ENCODE data around the gene MAN1B1. TPM values are rescaled to one million over a fixed set of nuclear protein-coding genes. Genes with fewer than 3 reads are reported as not detected.
"Not testable (repeated sequence)": the region's sequence is repeated elsewhere in the genome, so short reads cannot be mapped to it uniquely, and the experiment has no call there.

Gene MAN1B1
- total RNA-seq, 1 experiment from 2014 or later: 51.8 TPM

DNA sequence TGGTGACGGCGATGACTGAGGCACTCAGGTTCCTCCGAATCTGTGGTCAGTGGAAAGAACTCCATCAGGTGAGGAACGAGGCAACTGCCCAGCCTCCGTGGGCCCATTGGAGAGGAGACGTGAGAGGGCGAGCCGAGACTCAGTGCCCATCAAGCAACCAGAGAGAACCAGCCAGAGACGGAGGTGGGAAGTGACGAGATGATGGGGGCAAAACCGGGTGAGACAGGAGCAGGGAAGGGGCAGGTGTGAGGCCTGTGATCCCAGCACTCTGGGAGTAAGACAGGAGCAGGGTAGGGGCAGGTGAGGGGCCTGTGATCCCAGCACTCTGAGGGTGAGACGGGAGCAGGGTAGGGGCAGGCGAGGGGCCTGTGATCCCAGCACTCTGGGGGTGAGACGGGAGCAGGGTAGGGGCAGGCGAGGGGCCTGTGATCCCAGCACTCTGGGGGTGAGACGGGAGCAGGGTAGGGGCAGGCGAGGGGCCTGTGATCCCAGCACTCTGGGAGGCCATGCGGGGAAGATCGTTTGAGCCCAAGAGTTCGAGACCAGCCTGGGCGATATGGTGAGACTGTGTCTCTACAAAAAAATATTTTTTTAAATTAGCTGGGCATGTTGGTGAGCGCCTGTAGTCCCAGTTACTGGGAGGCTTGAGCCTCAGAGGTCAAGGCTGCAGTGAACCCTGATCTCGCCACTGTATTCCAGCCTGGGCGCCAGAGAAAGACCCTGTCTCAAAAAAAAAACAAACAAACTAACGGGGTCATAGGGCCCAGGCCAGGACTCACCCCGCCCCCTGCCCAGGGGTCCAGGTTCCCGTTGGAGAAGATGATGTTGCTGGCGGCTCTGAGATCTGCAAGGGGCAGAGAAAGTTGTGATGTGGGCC, 24.4 kb downstream of the MAN1B1 start:
- peaks cover 23% of the 10 kb centered on the region for H3K36me3 ChIP-seq
- H3K27ac ChIP-seq: no peak overlapping the region
- peaks cover 11% of the 10 kb centered on the region for H3K27me3 ChIP-seq (replicated peaks)
- H3K4me1 ChIP-seq (replicated peaks): peaks cover 6% of the 10 kb centered on the region
- H3K9me3 ChIP-seq (replicated peaks): no peaks in the 10 kb centered on the region
- DNase-seq (ENCODE audit: low read depth in 1 of 2, low spot score in 2 of 2): no peak
- no peak overlapping the region for H3K4me3 ChIP-seq

DNA sequence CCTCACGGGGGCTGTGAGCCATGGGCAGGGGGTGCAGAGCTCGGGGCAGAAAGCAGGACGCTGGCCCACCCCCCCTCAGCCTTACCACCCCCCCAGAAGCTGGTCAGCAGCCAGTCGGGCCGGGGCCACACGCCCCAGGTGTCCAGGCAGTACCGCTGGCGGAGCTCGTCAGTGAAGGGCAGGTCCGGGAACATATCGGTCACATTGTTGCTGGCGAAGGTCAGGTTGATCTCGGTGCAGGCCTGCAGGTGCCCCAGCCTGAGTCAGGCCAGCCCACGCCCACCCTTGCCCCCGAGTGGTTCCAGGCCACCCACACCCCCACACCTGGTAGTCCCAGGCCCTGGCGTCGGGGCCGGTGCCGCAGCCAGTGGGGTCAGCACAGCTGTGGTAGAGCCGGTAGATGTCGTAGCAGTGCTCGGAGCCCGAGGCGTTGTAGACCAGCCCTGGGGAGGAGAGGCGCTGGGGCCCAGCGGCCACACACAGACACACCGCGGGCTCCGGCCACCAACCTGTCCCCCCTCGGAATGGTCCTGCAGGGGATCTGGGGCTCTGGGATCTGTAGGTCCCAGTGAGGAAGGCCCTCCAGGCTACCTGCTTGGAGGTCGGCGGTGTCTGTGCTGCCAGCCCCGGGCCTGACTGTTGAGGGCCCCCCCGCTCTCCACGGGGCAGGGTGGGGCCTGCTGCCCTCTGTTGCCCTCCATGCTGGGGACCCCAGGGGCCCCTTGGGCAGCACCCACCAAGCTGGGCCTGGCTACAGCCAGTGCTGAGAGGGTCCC, 25.2 kb downstream of the MAN1B1 start:
- Histone ChIP-seq H3K27ac (no peak overlapping the region), H3K27me3 (replicated peaks) (peaks cover 11% of the 10 kb centered on the region), H3K4me1 (replicated peaks) (peaks cover 6% of the 10 kb centered on the region), H3K9me3 (replicated peaks) (no peaks in the 10 kb centered on the region), H3K36me3 (peaks cover 18% of the 10 kb centered on the region), H3K4me3 (no peak overlapping the region)
- no peak for DNase-seq (ENCODE audit: low read depth in 1 of 2, low spot score in 2 of 2)

DNA sequence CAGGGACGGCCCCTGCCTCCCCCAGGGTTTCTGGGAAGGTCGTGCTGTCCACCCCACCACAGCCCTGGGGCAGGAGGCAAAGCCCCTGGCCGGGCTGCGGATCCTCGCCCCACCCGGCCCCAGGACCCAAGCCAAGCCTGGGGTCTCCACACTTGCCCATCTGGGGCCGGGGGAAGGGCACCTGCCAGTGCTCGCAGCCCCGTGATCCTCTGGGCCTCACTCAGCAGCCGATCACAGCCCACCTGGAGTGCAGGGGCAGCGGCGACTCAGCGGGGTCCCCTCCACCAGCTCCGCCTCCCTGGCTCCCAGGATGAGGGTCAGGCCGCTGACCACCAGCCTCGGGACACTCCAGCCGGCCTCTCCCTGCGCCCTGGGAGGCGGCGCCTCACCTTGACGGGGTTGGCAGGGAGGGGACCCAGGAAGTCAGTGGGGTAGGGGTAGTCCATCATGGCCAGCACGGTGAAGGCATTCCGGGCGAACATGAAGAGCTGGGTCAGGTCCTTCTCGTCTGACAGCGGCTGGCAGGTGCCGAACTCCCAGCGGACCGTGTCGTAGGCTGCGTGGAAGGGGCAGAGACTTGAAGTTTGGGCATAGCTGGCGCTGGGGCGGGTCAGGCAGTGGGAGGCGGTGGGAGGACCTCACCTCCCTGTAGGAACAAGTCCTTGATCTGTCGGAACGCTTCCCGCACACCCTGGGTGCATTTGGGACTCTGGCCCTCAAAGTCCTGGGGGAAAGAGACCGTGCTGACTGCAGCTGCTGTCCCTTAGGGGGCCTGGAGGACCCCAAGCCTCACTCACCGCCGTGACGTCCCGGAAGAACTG, 26.0 kb downstream of the MAN1B1 start:
- H3K4me1 ChIP-seq (replicated peaks): peaks cover 6% of the 10 kb centered on the region

DNA sequence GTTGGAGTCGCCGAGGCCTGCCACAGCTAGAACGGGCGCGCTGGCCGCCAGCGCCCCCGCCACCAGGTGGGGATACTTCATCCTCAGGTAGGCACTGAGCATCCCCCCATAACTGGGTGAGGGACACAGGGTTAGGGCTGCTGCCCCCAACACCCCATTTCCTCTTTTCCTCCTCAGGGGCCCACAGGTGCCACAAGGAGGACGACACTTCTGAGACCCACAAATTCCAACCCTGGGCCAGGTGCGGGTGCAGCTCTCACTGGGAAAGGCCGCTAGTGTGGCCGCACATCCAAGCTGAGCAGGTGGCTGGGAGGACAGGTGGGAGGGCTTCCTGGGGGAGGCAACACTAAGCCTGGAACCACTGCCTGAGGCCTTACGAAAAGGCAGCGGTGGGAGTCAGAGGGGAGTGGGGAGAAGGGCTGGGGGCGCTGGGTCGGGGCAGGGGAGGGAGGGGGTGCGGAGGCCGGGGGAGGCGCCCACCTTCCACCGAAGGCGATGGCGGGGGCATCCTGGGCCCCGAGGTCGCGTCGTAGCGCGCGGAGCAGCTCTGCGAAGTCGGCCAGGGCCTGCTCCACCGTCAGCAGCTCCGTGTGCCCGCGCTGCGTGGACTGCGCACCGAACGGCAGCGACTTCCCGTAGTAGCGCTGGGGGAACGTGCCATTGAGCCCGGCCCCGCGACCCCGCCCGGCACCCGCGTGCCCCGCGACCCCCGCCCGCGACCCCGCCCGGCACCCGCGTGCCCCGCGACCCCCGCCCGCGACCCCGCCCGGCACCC, 26.8 kb downstream of the MAN1B1 start:
- Histone ChIP-seq H3K27ac (no peak overlapping the region), H3K4me1 (replicated peaks) (peaks cover 6% of the 10 kb centered on the region), H3K9me3 (replicated peaks) (no peaks in the 10 kb centered on the region), H3K4me3 (no peak overlapping the region), H3K27me3 (replicated peaks) (peaks cover 11% of the 10 kb centered on the region), H3K36me3 (peaks cover 11% of the 10 kb centered on the region; the same call in 1 of the 2 replicates)
- DNase-seq (ENCODE audit: low read depth in 1 of 2, low spot score in 2 of 2): no peak

More for the DNA sequence above, 26.0 kb downstream of the MAN1B1 start:
- Histone ChIP-seq H3K27ac (no peak overlapping the region), H3K27me3 (replicated peaks) (peaks cover 11% of the 10 kb centered on the region), H3K4me3 (no peak overlapping the region), H3K9me3 (replicated peaks) (no peaks in the 10 kb centered on the region), H3K36me3 (peaks cover 13% of the 10 kb centered on the region; the same call in 1 of the 2 replicates)
- DNase-seq (ENCODE audit: low read depth in 1 of 2, low spot score in 2 of 2): no peak

DNA sequence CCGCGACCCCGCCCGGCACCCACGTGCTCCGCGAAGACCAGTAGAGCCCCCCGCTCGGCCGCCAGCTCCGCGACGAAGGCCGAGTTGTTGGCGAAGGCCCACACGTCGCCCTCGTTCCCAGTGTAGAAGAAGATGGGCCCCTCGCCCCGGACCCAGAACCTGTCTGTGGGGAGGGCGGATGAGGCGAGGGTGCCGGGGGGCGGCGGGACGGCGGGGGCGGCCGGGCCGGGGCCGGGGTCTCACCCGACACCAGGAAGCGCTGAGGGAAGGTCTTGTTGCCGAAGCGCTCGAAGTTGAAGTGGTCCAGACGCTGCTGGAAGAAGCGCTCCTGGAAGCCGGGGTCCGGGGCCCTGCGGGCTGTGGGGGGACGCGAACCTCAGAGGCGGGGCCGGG, 27.4 kb downstream of the MAN1B1 start:
- peaks cover 6% of the 10 kb centered on the region for H3K4me1 ChIP-seq (replicated peaks)
- H3K9me3 ChIP-seq (replicated peaks): no peaks in the 10 kb centered on the region
- no peak overlapping the region for H3K27ac ChIP-seq
- peaks cover 11% of the 10 kb centered on the region for H3K27me3 ChIP-seq (replicated peaks)
- no peak for DNase-seq (ENCODE audit: low read depth in 1 of 2, low spot score in 2 of 2)
- peak overlapping the region; percentile 43 for H3K4me3 ChIP-seq
- H3K36me3 ChIP-seq: peaks cover 8% of the 10 kb centered on the region; the same call in 1 of the 2 replicates

DNA sequence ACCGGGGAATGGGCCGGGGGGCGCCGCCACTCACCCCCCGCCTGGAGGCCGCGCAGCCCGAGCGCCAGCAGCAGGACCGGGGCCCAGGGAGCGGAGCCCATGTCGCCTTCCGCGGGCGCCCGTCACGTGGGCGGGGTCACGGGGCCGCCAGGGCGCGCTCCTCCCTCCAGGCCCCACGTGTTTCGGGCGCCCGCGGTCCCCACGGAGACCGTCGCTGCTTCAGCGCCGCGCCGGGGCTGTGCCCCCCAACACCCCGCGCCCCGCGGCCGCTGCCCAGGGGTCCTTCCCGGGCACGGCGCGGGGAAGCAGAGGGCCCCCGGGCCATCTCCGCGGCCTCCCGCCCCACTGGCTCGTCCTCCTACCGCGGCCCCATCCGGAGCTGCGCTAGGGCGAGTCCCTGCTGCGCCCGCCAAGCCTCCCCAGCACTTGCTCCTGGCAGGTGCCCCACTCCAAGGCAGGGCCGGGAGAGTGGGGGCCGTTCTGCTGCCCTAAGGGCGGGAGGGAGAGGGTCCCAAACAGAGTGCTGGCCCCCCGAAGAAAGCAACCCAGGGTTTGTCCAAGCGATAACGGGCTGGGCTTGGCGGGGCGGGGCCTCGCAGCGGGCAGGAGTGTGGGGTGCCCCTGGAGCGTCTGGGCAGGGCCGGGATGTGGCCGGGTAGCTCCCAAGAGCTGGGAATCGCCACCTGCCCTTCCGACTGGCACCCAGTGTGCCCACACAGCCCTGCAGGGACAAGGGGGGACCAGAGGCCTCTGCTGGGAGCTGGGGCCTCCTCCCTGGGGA, 28.0 kb downstream of the MAN1B1 start, which contains the start of gene DPP7:
DPP7 (minus strand) TSS at position 121 of the 781 bp plus-strand sequence; CDS start at position 101, 20 bp downstream.
- no peak for DNase-seq (ENCODE audit: low read depth in 1 of 2, low spot score in 2 of 2)
- no peak within 1 kb of the TSS for H3K27ac ChIP-seq

DNA sequence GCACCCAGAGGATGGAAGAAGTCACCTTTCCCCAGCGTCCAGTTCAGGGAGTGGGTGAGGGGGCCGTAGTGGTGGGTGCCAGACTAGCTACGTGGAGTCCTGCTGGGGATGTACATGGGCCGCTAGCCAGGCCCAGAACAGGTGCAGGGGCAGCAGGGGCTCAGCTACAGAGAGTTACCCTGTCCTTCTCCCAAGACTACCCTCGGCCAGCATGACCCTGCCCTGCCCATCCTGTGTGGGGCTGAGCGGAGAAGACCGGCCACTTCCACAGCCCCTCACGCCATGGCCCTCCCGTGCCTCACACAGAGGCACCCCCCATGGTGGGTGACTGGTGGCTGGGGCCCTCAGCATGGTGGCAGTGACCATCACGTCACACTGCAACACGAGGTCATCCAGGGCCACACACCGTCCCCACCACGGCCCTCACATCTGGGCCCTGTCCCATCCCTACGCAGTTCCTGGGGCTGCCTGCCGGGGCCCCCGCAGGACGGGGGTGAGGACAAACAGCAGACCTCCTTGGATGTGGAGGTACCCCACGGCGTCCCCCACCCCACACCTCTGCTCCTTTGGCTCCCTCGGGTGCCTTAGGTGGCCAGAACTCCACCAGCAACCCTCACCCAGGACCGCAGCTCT, 28.7 kb downstream of the MAN1B1 start:
- H3K9me3 ChIP-seq (replicated peaks): no peaks in the 10 kb centered on the region
- DNase-seq (ENCODE audit: low read depth in 1 of 2, low spot score in 2 of 2): no peak
- peaks cover 6% of the 10 kb centered on the region for H3K4me1 ChIP-seq (replicated peaks)
- no peak overlapping the region for H3K4me3 ChIP-seq
- no peak overlapping the region for H3K27ac ChIP-seq
- H3K36me3 ChIP-seq: no peaks in the 10 kb centered on the region
- H3K27me3 ChIP-seq (replicated peaks): peaks cover 11% of the 10 kb centered on the region

More for the DNA sequence above, 28.0 kb downstream of the MAN1B1 start, which contains the start of gene DPP7:
- Histone ChIP-seq H3K4me1 (replicated peaks) (peaks cover 6% of the 10 kb centered on the region), H3K4me3 (peak within 1 kb of the TSS; percentile 43), H3K27me3 (replicated peaks) (peaks cover 11% of the 10 kb centered on the region), H3K9me3 (replicated peaks) (no peaks in the 10 kb centered on the region), H3K36me3 (peaks cover 2% of the 10 kb centered on the region; the same call in 1 of the 2 replicates)

DNA sequence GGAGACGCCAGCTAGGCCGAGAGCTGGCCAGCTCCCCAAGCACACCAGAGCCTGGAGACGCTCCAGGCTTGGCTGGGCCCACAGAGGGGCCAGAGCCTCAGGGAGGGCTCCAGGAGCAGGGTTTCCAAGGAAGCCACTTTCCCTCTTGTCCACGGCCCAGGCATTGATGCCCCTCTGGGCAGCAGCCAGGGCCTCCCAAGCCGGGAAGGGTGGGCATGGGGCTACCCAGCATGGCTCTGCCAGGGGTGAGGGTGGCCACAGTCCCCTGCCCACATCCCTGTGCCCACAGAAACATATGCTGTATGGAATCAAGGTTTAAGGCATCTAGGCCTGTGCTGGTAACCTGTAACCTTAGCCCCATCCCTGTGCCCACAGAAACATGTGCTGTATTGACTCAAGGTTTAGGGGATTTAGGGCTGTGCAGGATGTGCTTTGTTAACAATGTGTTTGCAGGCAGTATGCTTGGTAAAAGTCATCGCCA, 29.3 kb downstream of the MAN1B1 start:
- H3K27me3 ChIP-seq (replicated peaks): peaks cover 11% of the 10 kb centered on the region
- H3K4me3 ChIP-seq: no peak overlapping the region
- H3K36me3 ChIP-seq: no peaks in the 10 kb centered on the region
- H3K4me1 ChIP-seq (replicated peaks): peaks cover 6% of the 10 kb centered on the region
- no peak overlapping the region for H3K27ac ChIP-seq
- H3K9me3 ChIP-seq (replicated peaks): no peaks in the 10 kb centered on the region
- no peak for DNase-seq (ENCODE audit: low read depth in 1 of 2, low spot score in 2 of 2)

GRCh38 chr9:137116728-137117127, 29.9 kb downstream of the MAN1B1 start:
- H3K36me3 ChIP-seq: no peaks in the 10 kb centered on the region
- no peaks in the 10 kb centered on the region for H3K9me3 ChIP-seq (replicated peaks)
- DNase-seq (ENCODE audit: low read depth in 1 of 2, low spot score in 2 of 2): no peak
- peaks cover 11% of the 10 kb centered on the region for H3K27me3 ChIP-seq (replicated peaks)
- peaks cover 6% of the 10 kb centered on the region for H3K4me1 ChIP-seq (replicated peaks)
- H3K4me3 ChIP-seq: no peak overlapping the region
- H3K27ac ChIP-seq: no peak overlapping the region

DNA sequence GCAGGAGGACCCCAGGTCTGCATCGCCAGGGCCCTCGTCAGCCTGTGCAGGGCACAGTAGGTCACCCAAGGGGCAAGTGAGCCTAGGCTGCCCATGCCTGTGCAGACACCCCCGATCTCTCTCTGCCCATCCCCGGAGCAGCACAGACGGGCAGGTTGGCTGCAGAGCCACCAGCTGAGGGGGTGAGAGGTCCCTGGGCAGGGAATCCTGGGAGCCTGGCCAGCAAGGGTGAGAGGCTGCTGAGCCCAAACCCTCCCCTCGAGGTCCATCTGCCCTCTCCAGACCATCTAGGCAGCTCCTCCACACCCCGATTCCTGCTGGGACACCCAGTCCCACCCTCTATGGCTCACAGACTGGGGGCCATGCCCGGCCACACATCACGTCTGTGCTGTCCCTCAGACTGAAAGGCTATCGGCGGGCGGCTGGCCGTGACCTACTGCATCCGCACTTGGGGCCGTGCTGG, 30.5 kb downstream of the MAN1B1 start:
- H3K9me3 ChIP-seq (replicated peaks): no peaks in the 10 kb centered on the region
- DNase-seq (ENCODE audit: low read depth in 1 of 2, low spot score in 2 of 2): no peak
- H3K4me1 ChIP-seq (replicated peaks): peaks cover 6% of the 10 kb centered on the region
- H3K36me3 ChIP-seq: no peaks in the 10 kb centered on the region
- H3K27me3 ChIP-seq (replicated peaks): peaks cover 11% of the 10 kb centered on the region
- no peak overlapping the region for H3K4me3 ChIP-seq
- no peak overlapping the region for H3K27ac ChIP-seq

DNA sequence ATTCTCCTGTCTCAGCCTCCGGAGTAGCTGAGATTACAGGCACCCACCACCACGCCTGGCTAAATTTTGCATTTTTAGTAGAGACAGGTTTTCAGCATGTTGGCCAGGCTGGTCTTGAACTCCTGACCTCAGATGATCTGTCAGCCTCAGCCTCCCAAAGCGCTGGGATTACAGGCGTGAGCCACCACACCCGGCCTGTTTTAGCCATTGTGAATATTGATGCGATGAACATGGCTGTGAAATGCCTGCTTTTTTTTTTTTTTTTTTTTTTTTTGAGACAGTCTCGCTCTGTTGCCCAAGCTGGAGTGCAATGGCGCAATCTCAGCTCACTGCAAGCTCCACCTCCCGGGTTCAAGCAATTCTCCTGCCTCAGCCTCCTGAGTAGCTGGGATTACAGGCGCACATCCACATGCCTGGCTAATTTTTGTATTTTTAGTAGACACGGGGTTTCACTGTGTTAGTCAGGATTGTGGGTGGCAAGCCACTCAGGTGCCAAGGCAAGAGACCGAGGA, 31.4 kb downstream of the MAN1B1 start:
- not testable (repeated sequence) for H3K36me3 ChIP-seq; H3K4me3 ChIP-seq; H3K4me1 ChIP-seq (replicated peaks); H3K9me3 ChIP-seq (replicated peaks); H3K27ac ChIP-seq; DNase-seq (ENCODE audit: low read depth in 1 of 2, low spot score in 2 of 2)
- H3K27me3 ChIP-seq (replicated peaks): peaks cover 11% of the 10 kb centered on the region
